Endometrium (tissue), 2 donors: Measurements from ENCODE around the gene UVRAG.

Experiments used
- FAIRE-seq: peaks from 2 replicates; lab custom pipeline; 2012; peaks lifted over from hg19 to GRCh38; lab: Jason Lieb, UNC
- donor health status: control.
- donor health status: control.

UVRAG gene

DNA sequence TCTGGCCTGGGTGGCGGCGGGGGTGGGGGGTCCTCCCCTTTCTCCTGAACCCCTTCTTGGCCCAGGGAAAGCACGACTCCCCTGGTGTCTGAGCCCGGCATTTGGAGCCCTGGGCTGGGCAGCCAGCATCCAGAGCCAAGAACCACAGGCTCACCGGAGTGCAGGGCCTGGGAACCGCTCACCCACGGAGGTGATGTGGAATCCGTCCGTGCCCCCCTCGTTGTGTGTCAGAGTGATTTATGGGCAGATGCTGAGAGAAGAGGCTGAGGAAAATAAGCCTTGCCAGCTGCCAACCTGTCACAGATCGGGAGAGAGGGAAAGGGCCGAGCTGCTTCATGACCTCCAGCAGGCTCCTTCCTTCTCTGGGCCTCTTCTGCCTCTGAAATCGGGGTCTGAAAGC lies 357.6 kb downstream of the UVRAG start:
- no peak for FAIRE-seq

DNA sequence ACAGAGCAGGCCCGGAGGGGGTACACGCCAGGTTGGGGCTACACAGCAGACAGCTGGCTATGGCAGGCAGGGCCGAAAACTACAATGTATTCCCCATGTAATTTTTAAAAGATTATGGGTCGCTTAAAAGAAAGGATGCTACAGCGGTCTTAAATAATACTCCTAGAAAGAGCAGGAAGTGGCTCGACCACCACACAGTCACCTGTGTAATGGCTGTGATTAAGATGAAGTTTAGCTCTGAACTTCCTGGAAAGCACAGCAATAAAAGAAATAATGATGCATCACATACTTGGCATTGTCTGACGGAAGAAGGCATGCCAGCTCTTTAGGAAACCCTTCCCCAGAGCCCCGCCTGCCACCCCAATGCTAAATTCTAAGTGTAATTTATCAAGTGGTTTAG lies 358.7 kb downstream of the UVRAG start:
- FAIRE-seq, result no peak

DNA sequence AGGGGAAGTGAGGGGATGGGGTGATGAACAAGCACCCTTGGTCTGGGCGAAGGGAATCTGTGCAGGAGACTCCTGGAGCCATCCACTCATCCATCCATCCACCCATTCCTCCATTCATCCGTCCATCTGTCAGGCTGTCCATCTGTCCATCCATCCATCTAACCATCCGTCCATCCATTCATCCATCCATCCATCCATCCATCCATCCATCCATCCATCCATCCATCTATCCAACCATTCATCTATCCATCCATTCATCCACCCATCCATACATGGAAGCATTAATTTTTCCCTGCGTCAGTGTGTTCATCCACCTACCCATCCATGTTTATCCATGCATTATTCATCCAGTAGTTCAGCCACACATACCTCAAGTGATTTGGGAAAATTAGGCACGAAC lies 359.3 kb downstream of the UVRAG start:
- no peak for FAIRE-seq

DNA sequence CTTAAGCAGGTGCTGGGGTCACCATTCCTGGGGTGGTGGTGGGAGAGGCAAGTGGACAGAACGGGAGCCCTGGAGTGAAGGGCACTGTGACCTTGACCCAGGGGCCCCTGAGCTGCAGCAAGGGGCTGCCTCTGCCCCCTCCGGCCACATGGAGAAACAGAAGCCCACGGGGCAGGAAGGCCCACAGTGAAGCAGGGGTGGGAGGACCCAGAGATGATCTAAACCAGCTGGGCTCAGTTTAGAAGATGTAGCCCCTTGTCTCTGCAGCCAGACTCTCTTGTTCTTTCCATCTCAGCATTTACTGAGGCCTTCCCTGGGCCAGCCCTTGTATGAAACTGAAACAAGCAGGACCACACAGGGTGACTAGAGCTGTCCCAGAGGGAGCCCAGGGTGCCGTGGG lies 360.8 kb downstream of the UVRAG start:
- no peak for FAIRE-seq

DNA sequence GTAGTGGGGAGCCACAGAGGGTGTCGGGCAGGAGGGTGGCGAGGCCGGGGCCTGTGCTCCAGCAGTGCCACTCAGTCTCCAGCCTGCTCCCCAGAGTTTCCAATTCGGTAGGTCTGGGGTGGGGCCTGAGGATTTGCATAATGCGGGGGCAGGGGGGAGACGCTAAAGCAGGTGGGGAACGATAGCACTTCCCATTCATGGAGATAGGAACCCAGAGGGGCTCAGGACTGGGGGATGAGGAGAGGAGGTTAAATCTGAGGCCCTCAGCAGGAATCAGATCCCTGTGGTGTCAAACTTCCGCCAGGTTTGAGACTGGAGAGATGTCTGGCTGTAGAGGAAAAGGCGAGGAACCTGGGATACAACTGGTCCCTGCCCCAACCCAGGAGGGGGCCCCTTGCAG lies 361.5 kb downstream of the UVRAG start:
- no peak for FAIRE-seq

DNA sequence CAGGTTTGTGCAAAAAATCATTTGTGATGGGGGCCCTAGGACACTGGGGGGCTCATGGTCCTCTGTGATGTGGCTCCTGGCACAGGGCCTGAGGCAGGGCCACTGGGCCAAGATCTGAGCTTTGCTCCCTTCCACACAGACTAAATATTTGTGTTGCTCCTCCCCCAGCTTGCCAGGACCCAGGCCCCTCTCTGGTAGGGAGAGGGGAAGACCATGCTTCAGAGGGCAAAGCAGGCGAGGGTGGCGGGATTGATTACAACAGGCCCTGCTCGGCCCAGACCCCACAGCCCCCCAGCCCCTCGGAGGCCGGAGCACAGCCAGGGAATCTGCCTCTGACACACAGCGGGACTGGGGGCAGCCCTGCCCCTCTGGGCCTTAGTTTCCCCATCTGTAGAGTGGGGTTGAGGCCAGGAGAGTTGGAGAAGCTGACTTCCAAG lies 362.3 kb downstream of the UVRAG start:
- FAIRE-seq, result no peak

DNA sequence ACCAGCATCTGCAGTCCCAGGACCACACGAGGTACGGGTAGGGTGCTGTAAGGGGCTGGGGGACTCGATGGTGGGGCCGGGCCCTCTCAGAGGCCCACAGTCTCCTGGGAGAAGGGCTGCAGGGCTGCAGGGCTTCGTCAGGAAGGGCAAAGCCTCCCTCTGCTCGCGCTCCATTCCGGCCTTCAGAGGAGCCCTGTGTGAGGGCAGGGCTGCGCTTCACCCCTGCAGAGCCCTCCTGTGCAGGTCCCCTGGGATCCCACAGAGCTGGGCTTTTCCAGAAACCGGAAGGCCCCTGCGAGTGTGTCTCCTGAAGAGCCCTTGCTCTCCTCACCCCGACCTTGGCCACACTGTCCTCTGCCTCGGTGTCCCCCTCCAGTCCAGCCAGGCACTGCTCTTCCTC lies 364.1 kb downstream of the UVRAG start:
- no peak for FAIRE-seq

DNA sequence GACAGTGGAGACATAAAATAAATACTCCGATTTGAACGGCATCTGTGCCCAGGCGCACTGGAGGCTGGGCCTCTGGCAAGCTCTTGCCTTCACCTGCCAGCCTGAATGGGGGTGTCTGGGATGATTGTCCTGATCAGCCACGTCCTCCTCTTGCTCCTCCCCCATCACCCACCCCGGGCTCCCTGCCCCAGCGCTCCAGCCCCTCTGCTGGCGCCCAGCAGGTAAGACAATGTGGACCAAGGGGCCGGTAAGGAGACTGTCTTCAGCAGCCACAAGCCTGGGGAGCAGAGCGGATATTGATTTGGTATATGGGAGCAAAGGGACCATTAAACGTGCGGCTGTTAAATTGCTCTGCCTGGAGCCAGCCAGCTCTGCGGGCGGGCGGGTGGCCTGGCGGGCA lies 366.4 kb downstream of the UVRAG start:
- FAIRE-seq, result no peak

DNA sequence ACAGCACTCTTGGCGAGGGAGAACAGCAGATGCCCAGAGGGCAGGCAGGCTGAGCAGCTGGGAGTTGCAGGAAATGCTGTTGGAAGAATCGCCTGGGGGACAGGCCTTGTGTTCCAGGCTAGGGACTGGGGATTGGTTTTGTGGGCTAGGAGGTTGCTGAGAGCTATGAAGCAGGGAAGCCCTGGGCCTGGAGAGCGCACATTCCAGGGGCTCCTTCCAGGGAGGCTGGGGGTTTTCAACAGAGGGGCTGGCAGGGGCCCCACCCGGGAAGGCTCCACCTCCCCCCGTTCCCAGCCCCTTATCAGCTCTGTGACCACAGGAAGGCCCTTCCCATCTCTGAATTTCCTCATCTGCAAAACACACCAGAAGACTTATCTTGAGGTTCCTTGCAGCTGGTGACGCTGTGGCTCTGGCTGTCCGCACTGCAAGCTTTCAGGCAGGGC lies 369.6 kb downstream of the UVRAG start:
- no peak for FAIRE-seq

DNA sequence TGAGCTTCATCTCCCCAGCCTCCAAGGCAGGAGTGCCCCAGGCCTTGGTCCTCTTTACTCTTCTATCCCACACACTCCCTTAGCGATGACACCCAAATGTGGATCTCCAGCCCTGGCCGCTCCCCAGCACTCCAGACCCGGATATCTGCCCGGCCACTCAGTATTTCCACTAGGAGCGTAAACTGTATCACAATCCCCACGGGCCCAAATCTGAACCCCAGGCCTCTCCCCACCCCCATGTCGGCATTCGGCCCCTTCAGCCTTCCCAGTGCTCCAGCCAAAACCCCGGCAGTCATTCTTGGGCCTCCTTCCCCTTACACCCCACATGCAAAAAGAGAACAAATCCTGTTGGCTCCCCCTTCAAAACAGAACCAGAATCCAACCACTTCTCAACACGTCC lies 370.5 kb downstream of the UVRAG start:
- FAIRE-seq, result no peak

DNA sequence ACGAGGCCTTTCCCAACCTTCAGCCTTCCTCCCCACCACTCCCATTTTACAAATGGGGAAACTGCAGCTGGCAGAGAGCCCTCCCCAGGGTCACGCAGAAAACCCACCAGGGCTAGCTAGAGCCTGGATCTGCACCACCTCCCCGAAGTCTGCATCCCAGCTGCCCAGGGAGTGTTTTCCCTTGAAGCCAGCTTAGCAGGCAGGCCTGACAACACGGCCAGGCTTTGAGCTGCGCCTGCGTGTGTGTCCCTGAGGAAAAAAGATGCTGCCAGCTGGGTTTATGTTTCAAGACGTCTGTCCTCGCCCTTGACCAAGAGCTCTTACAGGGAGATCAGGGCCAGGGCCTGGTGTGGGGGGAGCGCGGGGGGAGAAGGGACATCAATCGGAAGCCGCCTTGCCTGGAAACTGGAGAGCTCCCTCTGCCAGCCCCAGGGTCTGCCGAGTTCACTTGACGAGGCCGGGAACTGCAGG lies 371.0 kb downstream of the UVRAG start:
- no peak for FAIRE-seq

DNA sequence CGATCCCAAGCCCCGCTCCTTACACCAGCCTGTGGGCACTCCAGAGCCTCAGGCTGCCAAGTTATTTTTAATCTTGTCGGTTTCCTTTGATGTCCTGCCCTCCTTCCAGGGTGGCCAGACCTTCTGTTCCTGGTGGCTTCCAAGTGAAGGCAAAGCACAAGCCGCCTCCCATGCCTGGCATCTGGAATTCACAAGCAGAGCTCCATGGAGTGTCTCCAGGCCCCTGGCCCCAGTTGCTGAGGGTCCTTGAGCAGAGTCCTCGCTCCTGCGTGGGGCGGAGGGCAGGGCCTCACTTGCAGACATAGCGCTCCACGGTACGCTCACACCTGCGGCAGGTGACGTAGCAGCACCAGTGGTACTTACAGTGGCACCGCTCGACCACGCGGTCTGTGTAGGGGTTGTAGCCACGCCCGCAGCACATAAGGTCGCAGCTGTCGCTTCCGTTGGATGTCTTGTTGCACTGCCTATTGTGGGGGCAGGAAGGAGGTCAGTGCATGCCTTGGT lies 371.8 kb downstream of the UVRAG start:
- FAIRE-seq, result no peak

DNA sequence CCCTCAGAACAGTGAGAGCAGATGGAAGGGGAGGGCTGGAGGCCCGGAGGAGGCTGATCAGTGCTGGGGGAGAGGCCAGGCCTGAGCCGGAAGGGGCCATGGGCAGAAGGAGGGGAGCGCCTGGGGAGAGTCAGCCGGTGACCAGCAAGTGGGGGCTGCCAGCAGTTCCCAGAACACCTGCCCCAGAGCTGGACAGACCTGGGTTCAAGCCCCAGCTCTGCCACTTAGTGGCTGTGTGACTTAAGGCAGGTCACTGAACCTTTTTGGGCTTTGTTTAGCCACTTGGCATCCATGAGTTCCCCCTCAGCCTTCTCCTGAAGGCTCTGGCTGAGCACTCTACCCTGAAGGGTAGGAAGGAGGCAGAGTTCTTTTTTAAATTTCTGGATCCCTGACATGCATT lies 373.9 kb downstream of the UVRAG start:
- FAIRE-seq, result no peak

DNA sequence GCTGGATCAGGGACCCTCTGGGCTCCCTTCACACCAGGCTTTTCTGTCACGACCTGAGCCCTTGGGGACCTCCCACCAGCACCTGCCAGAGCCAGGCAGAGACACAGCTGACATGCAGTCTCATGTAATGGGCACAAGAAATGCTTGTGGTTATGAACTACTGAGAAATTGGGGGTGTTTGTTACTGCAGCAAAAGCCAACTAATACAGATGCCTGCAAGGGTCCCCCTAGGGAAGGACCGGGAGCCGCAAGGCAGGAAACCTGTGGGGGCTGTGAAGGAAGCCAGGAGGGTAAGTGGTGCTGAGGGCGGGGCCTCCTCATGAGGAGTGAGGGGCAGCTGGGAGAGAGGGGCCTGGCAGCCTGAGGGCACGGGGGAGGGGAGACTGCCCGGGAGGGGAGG lies 374.7 kb downstream of the UVRAG start:
- no peak for FAIRE-seq

DNA sequence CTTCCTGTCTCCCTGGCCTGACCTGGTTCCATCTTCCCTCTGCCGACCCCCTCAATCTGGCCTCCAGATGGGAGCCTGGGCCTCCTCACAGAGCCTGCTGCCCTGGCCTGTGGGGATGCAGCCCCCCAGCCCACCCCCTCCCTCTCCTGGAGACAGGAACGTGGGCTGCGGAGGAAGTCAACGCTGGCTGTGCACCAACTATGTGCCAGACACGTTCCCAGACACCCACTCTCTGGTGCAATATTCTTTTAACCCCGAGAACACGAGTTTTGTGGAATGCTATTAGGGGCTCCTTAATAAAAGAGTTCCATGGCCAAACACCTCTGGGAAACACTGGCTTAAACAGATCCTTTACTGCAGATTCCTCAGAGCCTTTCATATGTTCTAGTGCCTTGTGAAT lies 375.4 kb downstream of the UVRAG start:
- no peak for FAIRE-seq
